SK-N-SH (cell line): ENCODE data around the gene PRR33. TPM values are rescaled to one million over a fixed set of nuclear protein-coding genes. Genes with fewer than 3 reads are reported as not detected.

Experiments used
- CTCF ChIA-PET: fragments of 300-600, 350-600 bp; formaldehyde crosslinking; extraction: SDS; loops from one replicate; lab custom pipeline; 2021; lab: Yijun Ruan, JAX
- POLR2A ChIA-PET: fragments of 350-600 bp; sonication (Branson Sonifier 250); formaldehyde crosslinking; extraction: SDS; loops from one replicate; lab custom pipeline; 2020; ENCODE audit warnings: antibody characterized with exemption, inconsistent platforms; lab: Yijun Ruan, JAX
- DNase-seq: peaks from one replicate; pipeline ENCODE4 v3.0.0; 2012
- H2AFZ ChIP-seq: fragments of 200-600 bp; sonication (generic); 2 replicates; pipeline ENCODE4 v1.8.1; 2016; ENCODE audit warnings: antibody characterized with exemption, mild to moderate bottlenecking, low read depth
- H3F3A ChIP-seq: fragments of 200-600 bp; sonication (generic); replicated peaks from 2 replicates; pipeline ENCODE3; 2016; ENCODE audit warnings: antibody characterized with exemption, mild to moderate bottlenecking; ENCODE audit not compliant: insufficient read depth
- H3K27ac ChIP-seq, 2 experiments: fragments of 200-500 bp in 1 of 2; fragments of 200-600 bp in 1 of 2; sonication (Bioruptor generic) in 1 of 2; sonication (generic), shearing (Covaris generic) in 1 of 2; 2 replicates each; pipeline versions ENCODE4 v1.5.1 to v1.6.1; 2014 to 2016; ENCODE audit warnings: low read depth in 2 of 2, inconsistent platforms in 1 of 2, low read length in 1 of 2, mild to moderate bottlenecking in 1 of 2, mixed read lengths in 1 of 2
- H3K27me3 ChIP-seq: fragments of 200-600 bp; sonication (generic), shearing (Covaris generic); 2 replicates; pipeline ENCODE4 v1.6.1; 2016; ENCODE audit warnings: mixed run types; ENCODE audit not compliant: insufficient read depth
- H3K36me3 ChIP-seq, 2 experiments: fragments of 200-500 bp in 1 of 2; fragments of 200-600 bp in 1 of 2; sonication (Bioruptor generic) in 1 of 2; sonication (generic) in 1 of 2; replicated peaks in 1 of 2; 2 replicates each; pipeline versions ENCODE3 to v1.5.1; 2014 to 2016; ENCODE audit warnings: low read length in 1 of 2, mild to moderate bottlenecking in 1 of 2; ENCODE audit not compliant: insufficient read depth in 2 of 2, control insufficient read depth in 1 of 2
- H3K4me1 ChIP-seq, 2 experiments: fragments of 200-500 bp in 1 of 2; fragments of 200-600 bp in 1 of 2; sonication (Bioruptor generic) in 1 of 2; sonication (generic), shearing (Covaris generic) in 1 of 2; 2 replicates each; pipeline versions ENCODE4 v1.5.1 to v1.6.1; 2014 to 2016; ENCODE audit warnings: low read depth in 1 of 2, low read length in 1 of 2, mixed run types in 1 of 2; ENCODE audit not compliant: insufficient read depth in 2 of 2, control insufficient read depth in 1 of 2
- H3K4me2 ChIP-seq: fragments of 200-600 bp; sonication (generic), shearing (Covaris generic); 2 replicates; pipeline ENCODE4 v1.6.1; 2017; ENCODE audit warnings: mixed run types
- H3K4me3 ChIP-seq, 2 experiments: fragments of 200-500 bp in 1 of 2; fragments of 200-600 bp in 1 of 2; sonication (Bioruptor generic) in 1 of 2; sonication (generic), shearing (Covaris generic) in 1 of 2; 2 replicates each; pipeline versions ENCODE4 v1.5.1 to v1.8.1; 2014 to 2016; ENCODE audit warnings: low read depth in 2 of 2, inconsistent platforms in 1 of 2, low read length in 1 of 2, mild to moderate bottlenecking in 1 of 2, mixed read lengths in 1 of 2, moderate library complexity in 1 of 2
- H3K79me2 ChIP-seq: fragments of 200-600 bp; sonication (generic); 2 replicates; pipeline ENCODE4 v1.8.1; 2017; ENCODE audit warnings: mild to moderate bottlenecking; ENCODE audit not compliant: insufficient read depth
- H3K9ac ChIP-seq: fragments of 200-600 bp; sonication (generic); 2 replicates; pipeline ENCODE4 v1.6.1; 2017; ENCODE audit warnings: mixed run types
- H3K9me2 ChIP-seq: fragments of 200-600 bp; sonication (generic); 2 replicates; pipeline ENCODE4 v1.6.1; 2017; ENCODE audit warnings: mixed run types
- H3K9me3 ChIP-seq: fragments of 200-600 bp; sonication (generic); 2 replicates; pipeline ENCODE4 v1.6.1; 2017; ENCODE audit warnings: mixed run types, mild to moderate bottlenecking, moderate library complexity
- H4K20me1 ChIP-seq: fragments of 200-600 bp; sonication (generic); 2 replicates; pipeline ENCODE4 v1.6.1; 2017; ENCODE audit warnings: mild to moderate bottlenecking, mixed run types; ENCODE audit not compliant: insufficient read depth
- CHD2 ChIP-seq: fragments of 150-350 bp; IDR thresholded peaks from 2 replicates; pipeline ENCODE4 v1.6.1; 2018; ENCODE audit warnings: low read length; ENCODE audit not compliant: partially characterized antibody
- ELF1 ChIP-seq: IDR thresholded peaks from 2 replicates; pipeline ENCODE4 v1.4.0; 2012
- EP300 ChIP-seq, 2 experiments: IDR thresholded peaks; 2 replicates each; pipeline versions ENCODE4 v1.4.0 to v1.6.1; 2012; ENCODE audit warnings: borderline replicate concordance in 1 of 2, low read depth in 1 of 2, low read length in 1 of 2
- EZH2phosphoT487 ChIP-seq: fragments of 200-600 bp; sonication (generic); IDR thresholded peaks from 2 replicates; pipeline ENCODE4 v1.6.1; 2017; ENCODE audit warnings: low read depth, mixed run types, mild to moderate bottlenecking, antibody characterized with exemption, moderate library complexity, borderline replicate concordance
- FOXM1 ChIP-seq: IDR thresholded peaks from 2 replicates; pipeline ENCODE4 v1.4.0; 2012; ENCODE audit warnings: low read depth, mild to moderate bottlenecking
- GABPA ChIP-seq: IDR thresholded peaks from 2 replicates; pipeline ENCODE4 v1.4.0; 2012; ENCODE audit warnings: low read depth, mild to moderate bottlenecking
- JUND ChIP-seq: IDR thresholded peaks from 2 replicates; pipeline ENCODE4 v1.4.0; 2012
- MXI1 ChIP-seq: IDR thresholded peaks from 2 replicates; pipeline ENCODE4 v1.6.1; 2012; ENCODE audit warnings: mild to moderate bottlenecking, low read depth, low read length, improper control_type of control experiment
- NRF1 ChIP-seq: IDR thresholded peaks from 2 replicates; pipeline ENCODE4 v1.6.1; 2012; ENCODE audit warnings: low read depth, mild to moderate bottlenecking, low read length
- RAD21 ChIP-seq: IDR thresholded peaks from 2 replicates; pipeline ENCODE4 v1.6.1; 2012; ENCODE audit warnings: mild to moderate bottlenecking, low read length
- RFX5 ChIP-seq: IDR thresholded peaks from 2 replicates; pipeline ENCODE4 v1.6.1; 2012; ENCODE audit warnings: mild to moderate bottlenecking, improper control_type of control experiment, low read length
- RXRA ChIP-seq: IDR thresholded peaks from 2 replicates; pipeline ENCODE4 v1.4.0; 2012; ENCODE audit warnings: low read depth, mild to moderate bottlenecking, borderline replicate concordance
- SMC3 ChIP-seq: IDR thresholded peaks from 2 replicates; pipeline ENCODE4 v1.6.1; 2012; ENCODE audit warnings: low read depth, low read length, improper control_type of control experiment
- TEAD4 ChIP-seq: IDR thresholded peaks from 2 replicates; pipeline ENCODE4 v1.4.0; 2012; ENCODE audit warnings: mild to moderate bottlenecking, borderline replicate concordance; ENCODE audit not compliant: insufficient read depth
- WGBS: methylation state at CpG from one replicate; pipeline ENCODE4 v1.1.6; 2017; ENCODE audit warnings: low lambda C conversion rate; 5-methylcytosine and 5-hydroxymethylcytosine counted together
- polyA plus RNA-seq, 3 experiments: library from polyadenylated mRNA; depleted of rRNA; stranded (reverse); fragments of >200 nt; gene quantifications; 2 replicates each; pipeline ENCODE4 v1.2.3, GENCODE V29; 2012
- TF ChIP-seq, protein P1 (sequence below): IDR thresholded peaks from 2 replicates; pipeline ENCODE4; 2012
- TF ChIP-seq, protein P2 (sequence below): fragments of 150-350 bp; IDR thresholded peaks from 2 replicates; pipeline ENCODE4 v1.6.1; 2017; ENCODE audit warnings: antibody characterized with exemption, low read length, low read depth, borderline replicate concordance
- TF ChIP-seq, protein P3 (sequence below): fragments of 150-350 bp; IDR thresholded peaks from 2 replicates; pipeline ENCODE4 v1.6.1; 2016; ENCODE audit warnings: mild to moderate bottlenecking, low read depth, low read length
- TF ChIP-seq, protein P4 (sequence below): IDR thresholded peaks from 2 replicates; pipeline ENCODE4 v1.4.0; 2012; ENCODE audit warnings: low read depth

The PRR33 gene
- polyA plus RNA-seq, 1 of the 3 experiments (the other 2 are of a cell fraction), result not detected

DNA sequence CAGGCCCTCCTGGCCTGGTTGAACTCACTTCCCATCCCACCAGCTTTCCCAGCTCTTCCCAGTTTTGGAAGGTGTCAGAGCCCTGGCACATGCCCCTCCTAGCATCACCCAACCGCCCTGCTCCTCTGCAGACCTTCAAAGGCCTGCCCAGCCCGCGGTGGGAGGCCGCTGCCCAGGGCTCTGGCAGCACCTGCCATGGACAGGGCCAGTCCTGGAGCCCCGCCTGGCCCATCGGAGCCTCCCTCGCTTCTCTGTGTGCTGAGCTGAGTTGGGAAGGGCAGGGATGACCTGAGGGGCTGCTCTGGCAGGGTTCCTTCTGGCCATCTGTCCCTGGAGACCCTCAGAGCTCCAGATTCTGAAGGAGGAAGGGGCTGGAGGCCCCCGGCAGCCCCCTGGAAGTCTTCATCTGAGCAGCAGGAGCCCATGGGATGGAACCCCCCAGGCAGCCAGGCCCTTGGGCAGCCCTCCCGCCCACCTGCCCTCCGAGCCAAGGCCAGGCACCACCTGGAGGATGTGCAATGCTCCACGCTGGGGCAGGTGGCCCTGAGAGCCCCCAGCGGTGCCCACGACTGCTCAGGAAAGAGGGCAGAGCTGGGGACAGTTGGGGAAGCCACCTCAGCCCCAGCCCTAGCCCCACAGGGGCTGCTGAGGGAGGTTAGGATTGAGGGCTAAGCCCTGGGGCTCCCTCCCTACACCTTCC lies 35.2 kb downstream of the PRR33 start:
- H3K9me2 ChIP-seq, result no peaks in the 10 kb centered on the region
- no peaks in the 10 kb centered on the region for H3K27me3 ChIP-seq
- no CpG with 5 or more reads among the region's 13 CpGs for WGBS
- no peaks in the 10 kb centered on the region for H4K20me1 ChIP-seq
- H3K79me2 ChIP-seq, result no peaks in the 10 kb centered on the region
- no peaks in the 10 kb centered on the region; a peak in 1 of 4 replicates for H3K4me1 ChIP-seq
- no peaks in the 10 kb centered on the region for H3F3A ChIP-seq
- H3K9me3 ChIP-seq, result no peaks in the 10 kb centered on the region
- TF ChIP-seq, protein P1, sequence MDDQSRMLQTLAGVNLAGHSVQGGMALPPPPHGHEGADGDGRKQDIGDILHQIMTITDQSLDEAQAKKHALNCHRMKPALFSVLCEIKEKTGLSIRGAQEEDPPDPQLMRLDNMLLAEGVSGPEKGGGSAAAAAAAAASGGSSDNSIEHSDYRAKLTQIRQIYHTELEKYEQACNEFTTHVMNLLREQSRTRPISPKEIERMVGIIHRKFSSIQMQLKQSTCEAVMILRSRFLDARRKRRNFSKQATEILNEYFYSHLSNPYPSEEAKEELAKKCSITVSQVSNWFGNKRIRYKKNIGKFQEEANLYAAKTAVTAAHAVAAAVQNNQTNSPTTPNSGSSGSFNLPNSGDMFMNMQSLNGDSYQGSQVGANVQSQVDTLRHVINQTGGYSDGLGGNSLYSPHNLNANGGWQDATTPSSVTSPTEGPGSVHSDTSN, result no peak
- TF ChIP-seq RXRA (no peak), EP300 (IDR thresholded peaks at IDR 0.05; ENCODE audit: borderline replicate concordance in 1 of 2, low read depth in 1 of 2, low read length in 1 of 2) (no peak), JUND (no peak), CHD2 (no peak), RFX5 (no peak), EZH2phosphoT487 (no peak), NRF1 (no peak), GABPA (no peak), FOXM1 (no peak), ELF1 (no peak), RAD21 (no peak), MXI1 (no peak), TEAD4 (no peak), SMC3 (no peak)
- TF ChIP-seq, protein P2, sequence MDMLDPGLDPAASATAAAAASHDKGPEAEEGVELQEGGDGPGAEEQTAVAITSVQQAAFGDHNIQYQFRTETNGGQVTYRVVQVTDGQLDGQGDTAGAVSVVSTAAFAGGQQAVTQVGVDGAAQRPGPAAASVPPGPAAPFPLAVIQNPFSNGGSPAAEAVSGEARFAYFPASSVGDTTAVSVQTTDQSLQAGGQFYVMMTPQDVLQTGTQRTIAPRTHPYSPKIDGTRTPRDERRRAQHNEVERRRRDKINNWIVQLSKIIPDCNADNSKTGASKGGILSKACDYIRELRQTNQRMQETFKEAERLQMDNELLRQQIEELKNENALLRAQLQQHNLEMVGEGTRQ, result no peak
- TF ChIP-seq, protein P3, sequence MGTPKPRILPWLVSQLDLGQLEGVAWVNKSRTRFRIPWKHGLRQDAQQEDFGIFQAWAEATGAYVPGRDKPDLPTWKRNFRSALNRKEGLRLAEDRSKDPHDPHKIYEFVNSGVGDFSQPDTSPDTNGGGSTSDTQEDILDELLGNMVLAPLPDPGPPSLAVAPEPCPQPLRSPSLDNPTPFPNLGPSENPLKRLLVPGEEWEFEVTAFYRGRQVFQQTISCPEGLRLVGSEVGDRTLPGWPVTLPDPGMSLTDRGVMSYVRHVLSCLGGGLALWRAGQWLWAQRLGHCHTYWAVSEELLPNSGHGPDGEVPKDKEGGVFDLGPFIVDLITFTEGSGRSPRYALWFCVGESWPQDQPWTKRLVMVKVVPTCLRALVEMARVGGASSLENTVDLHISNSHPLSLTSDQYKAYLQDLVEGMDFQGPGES, result no peak
- TF ChIP-seq, protein P4, sequence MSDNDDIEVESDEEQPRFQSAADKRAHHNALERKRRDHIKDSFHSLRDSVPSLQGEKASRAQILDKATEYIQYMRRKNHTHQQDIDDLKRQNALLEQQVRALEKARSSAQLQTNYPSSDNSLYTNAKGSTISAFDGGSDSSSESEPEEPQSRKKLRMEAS, result no peak
- no peak overlapping the region for H3K9ac ChIP-seq
- ChIA-PET CTCF (interaction anchor here (0.8 to 3.6 kb wide), 11 partner anchors 9 to 300 kb away, joined by 3 to 23 read pairs (median 6); no protein-coding TSS in a partner anchor), POLR2A (no interaction called here)
- H2AFZ ChIP-seq, result no peak overlapping the region
- no peak for DNase-seq
- no peak overlapping the region for H3K27ac ChIP-seq
- H3K4me2 ChIP-seq, result no peak overlapping the region
- H3K4me3 ChIP-seq, result no peak overlapping the region
- no peaks in the 10 kb centered on the region for H3K36me3 ChIP-seq
